Stomach (tissue), 9 donors: ENCODE data around the gene ADGRL3. TPM values are rescaled to one million over a fixed set of nuclear protein-coding genes. Genes with fewer than 3 reads are reported as not detected.

ENCODE experiments used
- DNase-seq, 2 donors: peaks; one replicate each; pipeline versions ENCODE4 v3.0.0 to v3.0.0-alpha.2; 2013 to 2019
- H3K27ac ChIP-seq, 5 donors: fragments of 200-600 bp in 4 of 5; sonication (generic) in 4 of 5; one replicate each; pipeline ENCODE4 v1.5.1; 2013 to 2019; ENCODE audit warnings: mild to moderate bottlenecking in 1 of 5, moderate library complexity in 1 of 5
- H3K27me3 ChIP-seq, 3 donors: fragments of 200-600 bp; sonication (generic); one replicate each; pipeline ENCODE4 v1.5.1; 2017 to 2019; ENCODE audit warnings: mixed run types in 1 of 3
- H3K36me3 ChIP-seq, 4 donors: fragments of 200-600 bp; sonication (generic); 1 replicate in 3 of 4; 2 replicates in 1 of 4; pipeline ENCODE4 v1.5.1; 2016 to 2019
- H3K4me1 ChIP-seq, 4 donors: fragments of 200-600 bp; sonication (generic); one replicate each; pipeline ENCODE4 v1.5.1; 2016 to 2019
- H3K4me3 ChIP-seq, 4 donors: fragments of 200-600 bp; sonication (generic) in 3 of 4; one replicate each; pipeline ENCODE4 v1.5.1; 2016 to 2019; ENCODE audit warnings: mild to moderate bottlenecking in 1 of 4
- H3K9me3 ChIP-seq, 4 donors: fragments of 200-600 bp; sonication (generic); one replicate each; pipeline ENCODE4 v1.5.1; 2016 to 2019
- EP300 ChIP-seq: sonication (generic); formaldehyde crosslinking; IDR thresholded peaks from one replicate; pipeline ENCODE4 v1.6.1; 2017; ENCODE audit warnings: antibody characterized with exemption
- POLR2A ChIP-seq, 4 donors: fragments of 450-650 bp; IDR thresholded peaks; one replicate each; pipeline ENCODE4 v1.6.1; 2016; ENCODE audit warnings: antibody characterized with exemption in 4 of 4, control low read depth in 2 of 4, mild to moderate bottlenecking in 1 of 4, moderate library complexity in 1 of 4
- POLR2AphosphoS5 ChIP-seq, 3 donors: sonication (generic); formaldehyde crosslinking; IDR thresholded peaks; one replicate each; pipeline ENCODE4 v1.6.1; 2016; ENCODE audit warnings: antibody characterized with exemption in 3 of 3
- WGBS, 5 donors: extraction: QIAGEN DNeasy Blood & Tissue Kit in 3 of 5; methylation state at CpG; one replicate each; pipeline versions ENCODE4 v1.1.5 to v1.1.7; 2013 to 2018; 5-methylcytosine and 5-hydroxymethylcytosine counted together
- intact Hi-C: fragments of 100-400 bp; cut with DNase I; formaldehyde crosslinking; loops from one replicate; pipeline ENCODE4 v1.15.1; 2023; ENCODE audit warnings: low total_unique reads
- polyA plus RNA-seq, 3 donors: library from polyadenylated mRNA; stranded (reverse); fragments of 200-250 nt; gene quantifications; one replicate each; pipeline ENCODE4 v1.2.3, GENCODE V29; 2013
- total RNA-seq, 5 donors: library from RNA; depleted of rRNA; stranded (reverse); fragments of >200 nt; gene quantifications; one replicate each; pipeline versions ENCODE4 v1.1.0 to v1.2.3, GENCODE V29; 2014 to 2016
- TF ChIP-seq, protein P1 (sequence below), 7 experiments: fragments of 450-650 bp in 4 of 7; fragments of 200-600 bp in 3 of 7; sonication (generic) in 3 of 7; IDR thresholded peaks; one replicate each; pipeline ENCODE4 v1.5.1; 2016 to 2019; ENCODE audit warnings: antibody characterized with exemption in 7 of 7, control low read depth in 2 of 7, mild to moderate bottlenecking in 1 of 7
- donor health status: healthy with polysubstance abuse.
- donor health status: Bipolar disorder and iron deficiency.
- donor health status: healthy.

Gene ADGRL3
- total and polyA plus RNA-seq, 8 donors: 0.48 to 109 (median 3.9) TPM

DNA sequence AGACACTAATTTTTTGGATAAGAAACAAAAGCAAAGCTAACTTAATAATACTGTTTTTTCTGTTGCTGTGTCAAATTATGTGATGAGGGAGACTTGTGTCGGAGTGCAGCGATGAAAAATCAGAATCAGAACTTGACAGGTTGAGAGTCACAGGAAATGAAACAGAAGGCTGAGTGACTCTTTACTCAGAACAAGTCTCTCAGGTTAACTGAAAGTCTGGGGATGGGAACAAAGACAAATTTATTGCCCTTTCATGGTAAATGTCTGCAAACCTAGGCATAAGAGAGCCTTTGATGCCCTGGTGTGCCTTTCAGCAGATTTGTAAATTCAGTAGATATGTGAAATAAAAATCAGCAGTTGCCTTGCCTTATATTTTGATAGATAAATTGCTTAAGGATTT, 96.0 kb downstream of the ADGRL3 start:
- Histone ChIP-seq H3K4me1 (peaks cover 0 to 6% (median 2%) of the 10 kb centered on the region in 4 donors), H3K27me3 (no peaks in the 10 kb centered on the region), H3K9me3 (no peaks in the 10 kb centered on the region), H3K4me3 (no peak overlapping the region), H3K36me3 (no peaks in the 10 kb centered on the region), H3K27ac (no peak overlapping the region)
- TF ChIP-seq POLR2A (IDR thresholded peaks at IDR 0.05) (no peak), POLR2AphosphoS5 (IDR thresholded peaks at IDR 0.05) (no peak), EP300 (no peak)
- TF ChIP-seq, protein P1, sequence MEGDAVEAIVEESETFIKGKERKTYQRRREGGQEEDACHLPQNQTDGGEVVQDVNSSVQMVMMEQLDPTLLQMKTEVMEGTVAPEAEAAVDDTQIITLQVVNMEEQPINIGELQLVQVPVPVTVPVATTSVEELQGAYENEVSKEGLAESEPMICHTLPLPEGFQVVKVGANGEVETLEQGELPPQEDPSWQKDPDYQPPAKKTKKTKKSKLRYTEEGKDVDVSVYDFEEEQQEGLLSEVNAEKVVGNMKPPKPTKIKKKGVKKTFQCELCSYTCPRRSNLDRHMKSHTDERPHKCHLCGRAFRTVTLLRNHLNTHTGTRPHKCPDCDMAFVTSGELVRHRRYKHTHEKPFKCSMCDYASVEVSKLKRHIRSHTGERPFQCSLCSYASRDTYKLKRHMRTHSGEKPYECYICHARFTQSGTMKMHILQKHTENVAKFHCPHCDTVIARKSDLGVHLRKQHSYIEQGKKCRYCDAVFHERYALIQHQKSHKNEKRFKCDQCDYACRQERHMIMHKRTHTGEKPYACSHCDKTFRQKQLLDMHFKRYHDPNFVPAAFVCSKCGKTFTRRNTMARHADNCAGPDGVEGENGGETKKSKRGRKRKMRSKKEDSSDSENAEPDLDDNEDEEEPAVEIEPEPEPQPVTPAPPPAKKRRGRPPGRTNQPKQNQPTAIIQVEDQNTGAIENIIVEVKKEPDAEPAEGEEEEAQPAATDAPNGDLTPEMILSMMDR (IDR thresholded peaks at IDR 0.05): no peak
- no peak for DNase-seq
- intact Hi-C loops: no loop called here
- 67 to 98% (median 87%) methylated on average over 2 of the region's 2 CpGs for WGBS, 5 donors

DNA sequence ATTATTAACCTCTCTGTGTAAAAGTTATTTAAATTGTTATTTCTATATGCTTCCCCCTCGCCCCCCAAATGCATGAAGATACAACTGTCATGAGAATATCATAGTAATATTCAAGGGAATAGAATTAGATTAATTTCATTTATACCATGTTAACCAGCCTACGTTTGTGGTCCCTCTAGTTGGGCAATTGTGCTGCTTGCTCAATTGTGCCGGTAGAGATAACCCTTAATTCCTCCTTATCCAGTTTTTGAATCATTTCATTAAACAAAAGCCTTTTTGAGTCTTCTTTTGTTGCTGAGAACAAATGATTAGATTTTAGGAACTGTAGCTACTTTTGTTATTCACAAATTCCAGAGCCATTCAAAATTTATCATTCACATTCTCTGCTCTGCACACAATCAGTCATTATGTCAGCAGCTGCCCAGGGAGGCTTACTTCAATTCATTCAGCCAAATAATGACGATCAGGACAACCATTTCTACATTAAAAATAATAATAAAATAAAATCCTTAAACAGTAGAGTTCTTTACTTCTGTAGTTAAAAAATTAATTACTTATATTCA, 98.1 kb downstream of the ADGRL3 start:
- Histone ChIP-seq H3K4me1 (peaks cover 0 to 15% (median 4%) of the 10 kb centered on the region in 4 donors), H3K27ac (no peak overlapping the region), H3K27me3 (no peaks in the 10 kb centered on the region), H3K4me3 (no peak overlapping the region), H3K36me3 (no peaks in the 10 kb centered on the region), H3K9me3 (no peaks in the 10 kb centered on the region)
- intact Hi-C loops: no loop called here
- TF ChIP-seq POLR2A (IDR thresholded peaks at IDR 0.05) (no peak), EP300 (no peak), POLR2AphosphoS5 (IDR thresholded peaks at IDR 0.05) (no peak)
- TF ChIP-seq, protein P1 (IDR thresholded peaks at IDR 0.05): no peak
- no peak for DNase-seq
- WGBS, 5 donors: 38 to 57% (median 51%) methylated on average over 4 of the region's 4 CpGs

DNA sequence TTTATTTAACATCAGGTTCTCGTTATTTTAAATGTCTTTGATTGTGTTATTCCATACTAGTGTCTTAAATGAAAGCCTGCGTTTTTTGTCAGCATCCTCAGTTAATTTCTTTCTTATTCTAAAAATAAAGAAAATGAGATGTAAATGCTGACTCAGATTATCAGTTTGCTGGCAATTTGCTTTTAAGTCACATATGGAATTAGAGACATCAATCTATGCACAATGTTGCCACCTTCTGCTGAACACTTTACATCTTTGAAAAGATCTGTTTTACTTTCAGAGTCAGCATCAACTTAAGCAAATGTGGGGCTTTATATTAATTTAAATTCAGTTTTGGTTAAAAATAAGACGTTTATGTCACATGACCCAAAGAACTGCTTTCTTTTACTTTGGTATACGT, 99.2 kb downstream of the ADGRL3 start:
- no peaks in the 10 kb centered on the region for H3K9me3 ChIP-seq
- H3K4me1 ChIP-seq: peaks cover 0 to 22% (median 4%) of the 10 kb centered on the region in 4 donors
- no peak for DNase-seq
- H3K27me3 ChIP-seq: no peaks in the 10 kb centered on the region
- WGBS, 5 donors: 52 to 63% (median 61%) methylated on average over 4 of the region's 4 CpGs
- no peak overlapping the region for H3K4me3 ChIP-seq
- no peaks in the 10 kb centered on the region for H3K36me3 ChIP-seq
- TF ChIP-seq POLR2AphosphoS5 (IDR thresholded peaks at IDR 0.05) (no peak), EP300 (no peak), POLR2A (IDR thresholded peaks at IDR 0.05) (no peak)
- TF ChIP-seq, protein P1 (IDR thresholded peaks at IDR 0.05): no peak
- no peak overlapping the region for H3K27ac ChIP-seq
- intact Hi-C loops: no loop called here

DNA sequence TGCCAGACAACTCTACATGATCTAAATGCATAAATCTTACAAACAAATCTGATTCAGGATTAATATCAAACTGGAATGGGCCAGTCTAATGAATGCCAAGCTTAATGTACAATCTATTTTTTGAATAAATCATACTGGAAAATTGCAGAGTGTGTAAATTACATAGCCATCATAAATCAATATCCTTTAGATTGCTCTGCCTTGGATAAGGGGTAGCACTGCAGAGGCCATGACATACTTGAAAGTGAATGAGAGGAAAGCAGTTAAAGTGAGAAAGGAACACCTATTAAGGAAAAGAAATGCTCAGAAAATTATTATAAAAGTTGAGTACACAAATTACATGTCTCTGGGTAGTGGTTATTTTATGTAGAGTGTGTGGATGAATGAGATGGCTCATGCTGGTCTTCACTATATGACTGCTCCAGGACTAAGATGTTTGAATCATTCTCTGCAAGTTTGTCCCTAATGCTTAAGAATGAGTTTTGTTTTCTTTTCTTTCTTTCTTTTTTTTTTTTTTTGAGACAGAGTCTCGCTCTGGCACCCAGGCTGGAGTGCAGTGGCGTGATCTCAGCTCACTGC, 100.2 kb downstream of the ADGRL3 start:
- intact Hi-C loops: no loop called here

More for the DNA sequence above, 100.2 kb downstream of the ADGRL3 start:
- no peaks in the 10 kb centered on the region for H3K36me3 ChIP-seq
- H3K9me3 ChIP-seq: no peaks in the 10 kb centered on the region
- H3K4me3 ChIP-seq: no peak overlapping the region
- no peak for DNase-seq
- H3K27me3 ChIP-seq: no peaks in the 10 kb centered on the region
- H3K27ac ChIP-seq: no peak overlapping the region
- H3K4me1 ChIP-seq: peaks cover 0 to 26% (median 4%) of the 10 kb centered on the region in 4 donors
- TF ChIP-seq EP300 (no peak), POLR2A (IDR thresholded peaks at IDR 0.05) (no peak), POLR2AphosphoS5 (IDR thresholded peaks at IDR 0.05) (no peak)
- TF ChIP-seq, protein P1 (IDR thresholded peaks at IDR 0.05): no peak
- 89 to 95% (median 93%) methylated on average over 2 of the region's 2 CpGs for WGBS, 5 donors
